ENCODE data around the gene AATF. TPM values are rescaled to one million over a fixed set of nuclear protein-coding genes. Genes with fewer than 3 reads are reported as not detected.

The AATF gene
- total and polyA plus RNA-seq, 2 experiments from 2014 or later, result 35.6 to 48.1 TPM

GRCh38 chr17:37060928-37061327, 112.2 kb downstream of the AATF start:
- Histone ChIP-seq H3K27ac (no peak overlapping the region), H2AFZ (no peak overlapping the region), H3K4me3 (no peak overlapping the region), H3F3A (ENCODE audit: insufficient read depth) (no peaks in the 10 kb centered on the region), H3K36me3 (ENCODE audit: low read depth) (peaks cover 6% of the 10 kb centered on the region; the same call in 1 of the 2 replicates), H3K4me2 (ENCODE audit: unreplicated experiment) (no peak overlapping the region), H3K9me2 (ENCODE audit: insufficient read depth) (no peaks in the 10 kb centered on the region), H3K79me2 (ENCODE audit: insufficient read depth) (no peaks in the 10 kb centered on the region), H3K9ac (no peak overlapping the region), H4K20me1 (ENCODE audit: insufficient read depth) (no peaks in the 10 kb centered on the region), H3K27me3 (replicated peaks; ENCODE audit: insufficient read depth) (no peaks in the 10 kb centered on the region), H3K9me3 (ENCODE audit: low read depth) (no peaks in the 10 kb centered on the region), H3K4me1 (ENCODE audit: insufficient read depth) (no peaks in the 10 kb centered on the region)
- TF ChIP-seq EZH2 (IDR thresholded peaks at IDR 0.05; ENCODE audit: insufficient read depth, poor library complexity, severe bottlenecking) (no peak), EZH2phosphoT487 (IDR thresholded peaks at IDR 0.05; ENCODE audit: insufficient read depth, low read depth) (no peak)
- in situ Hi-C loops (cut with MboI), result no loop called here
- WGBS, 2 experiments (ENCODE audit: low coverage in 1 of 2, low lambda C conversion rate in 2 of 2, missing lambda C conversion rate in 2 of 2), result 38 to 49% methylated on average over 7 of the region's 7 CpGs
- DNase-seq, result no peak

GRCh38 chr17:37062021-37062420, 113.3 kb downstream of the AATF start:
- H3K4me2 ChIP-seq (ENCODE audit: unreplicated experiment), result no peak overlapping the region
- no peaks in the 10 kb centered on the region for H3K9me3 ChIP-seq (ENCODE audit: low read depth)
- TF ChIP-seq EZH2 (IDR thresholded peaks at IDR 0.05; ENCODE audit: insufficient read depth, poor library complexity, severe bottlenecking) (no peak), EZH2phosphoT487 (IDR thresholded peaks at IDR 0.05; ENCODE audit: insufficient read depth, low read depth) (no peak)
- no peaks in the 10 kb centered on the region for H3K79me2 ChIP-seq (ENCODE audit: insufficient read depth)
- H3K4me3 ChIP-seq, result 0 out of 2 replicates have a peak overlapping the region, but pooled peaks have one; percentile 25
- no peak overlapping the region for H3K9ac ChIP-seq
- H3K27ac ChIP-seq, result no peak overlapping the region
- in situ Hi-C loops (cut with MboI), result no loop called here
- H3K27me3 ChIP-seq (replicated peaks; ENCODE audit: insufficient read depth), result no peaks in the 10 kb centered on the region
- WGBS, 2 experiments (ENCODE audit: low coverage in 1 of 2, low lambda C conversion rate in 2 of 2, missing lambda C conversion rate in 2 of 2), result 16 to 25% methylated on average over 9 of the region's 9 CpGs
- H2AFZ ChIP-seq, result peak overlapping the region; percentile 61
- no peaks in the 10 kb centered on the region for H4K20me1 ChIP-seq (ENCODE audit: insufficient read depth)
- H3K4me1 ChIP-seq (ENCODE audit: insufficient read depth), result no peaks in the 10 kb centered on the region
- DNase-seq, result no peak
- H3F3A ChIP-seq (ENCODE audit: insufficient read depth), result no peaks in the 10 kb centered on the region
- H3K9me2 ChIP-seq (ENCODE audit: insufficient read depth), result no peaks in the 10 kb centered on the region
- peaks cover 1% of the 10 kb centered on the region; the same call in 1 of the 2 replicates for H3K36me3 ChIP-seq (ENCODE audit: low read depth)

GRCh38 chr17:37064206-37064605, 115.5 kb downstream of the AATF start:
- Histone ChIP-seq H3K9ac (no peak overlapping the region), H3K4me3 (no peak overlapping the region), H4K20me1 (ENCODE audit: insufficient read depth) (no peaks in the 10 kb centered on the region), H3K4me1 (ENCODE audit: insufficient read depth) (0 out of 2 replicates have a peak, but pooled peaks cover 3% of the 10 kb centered on the region), H3K4me2 (ENCODE audit: unreplicated experiment) (no peak overlapping the region), H3K36me3 (ENCODE audit: low read depth) (no peaks in the 10 kb centered on the region), H3F3A (ENCODE audit: insufficient read depth) (no peaks in the 10 kb centered on the region), H3K27me3 (replicated peaks; ENCODE audit: insufficient read depth) (no peaks in the 10 kb centered on the region), H3K9me3 (ENCODE audit: low read depth) (no peaks in the 10 kb centered on the region), H3K27ac (no peak overlapping the region), H3K79me2 (ENCODE audit: insufficient read depth) (no peaks in the 10 kb centered on the region), H2AFZ (no peak overlapping the region), H3K9me2 (ENCODE audit: insufficient read depth) (no peaks in the 10 kb centered on the region)
- WGBS, 2 experiments (ENCODE audit: low coverage in 1 of 2, low lambda C conversion rate in 2 of 2, missing lambda C conversion rate in 2 of 2), result 40 to 45% methylated on average over 11 of the region's 11 CpGs
- DNase-seq, result no peak
- TF ChIP-seq EZH2 (IDR thresholded peaks at IDR 0.05; ENCODE audit: insufficient read depth, poor library complexity, severe bottlenecking), result no peak
- no peak for TF ChIP-seq EZH2phosphoT487 (IDR thresholded peaks at IDR 0.05; ENCODE audit: insufficient read depth, low read depth)
- in situ Hi-C loops (cut with MboI), result no loop called here

GRCh38 chr17:37064956-37065355, 116.2 kb downstream of the AATF start:
- Histone ChIP-seq H3K27me3 (replicated peaks; ENCODE audit: insufficient read depth) (no peaks in the 10 kb centered on the region), H3F3A (ENCODE audit: insufficient read depth) (no peaks in the 10 kb centered on the region), H3K9me3 (ENCODE audit: low read depth) (no peaks in the 10 kb centered on the region), H3K79me2 (ENCODE audit: insufficient read depth) (no peaks in the 10 kb centered on the region), H3K9ac (no peak overlapping the region), H3K27ac (no peak overlapping the region), H3K4me2 (ENCODE audit: unreplicated experiment) (no peak overlapping the region), H4K20me1 (ENCODE audit: insufficient read depth) (no peaks in the 10 kb centered on the region), H3K4me1 (ENCODE audit: insufficient read depth) (0 out of 2 replicates have a peak, but pooled peaks cover 3% of the 10 kb centered on the region), H2AFZ (no peak overlapping the region), H3K4me3 (no peak overlapping the region), H3K36me3 (ENCODE audit: low read depth) (no peaks in the 10 kb centered on the region), H3K9me2 (ENCODE audit: insufficient read depth) (no peaks in the 10 kb centered on the region)
- WGBS, 2 experiments (ENCODE audit: low coverage in 1 of 2, low lambda C conversion rate in 2 of 2, missing lambda C conversion rate in 2 of 2), result 74 to 84% methylated on average over 8 of the region's 8 CpGs
- TF ChIP-seq EZH2 (IDR thresholded peaks at IDR 0.05; ENCODE audit: insufficient read depth, poor library complexity, severe bottlenecking) (no peak), EZH2phosphoT487 (IDR thresholded peaks at IDR 0.05; ENCODE audit: insufficient read depth, low read depth) (no peak)
- no peak for DNase-seq
- in situ Hi-C loops (cut with MboI), result no loop called here
